Fibroblast of the aortic adventitia (primary cell): ENCODE measurements around the gene PHIP. TPM values are rescaled to one million over a fixed set of nuclear protein-coding genes. Genes with fewer than 3 reads are reported as not detected.

Source experiments
- DNase-seq: peaks from one replicate; pipeline ENCODE4 v3.0.0-alpha.2; 2010; ENCODE audit warnings: low read depth
- H3K4me3 ChIP-seq: 2 replicates; pipeline ENCODE4 v1.5.1; 2011; ENCODE audit warnings: low read depth, mild to moderate bottlenecking, control low read depth, low read length, moderate library complexity
- total RNA-seq: library from RNA; depleted of rRNA; stranded (reverse); fragments of >200 nt; gene quantifications from 2 replicates; pipeline ENCODE4 v1.2.3, GENCODE V29; 2012; ENCODE audit warnings: low replicate concordance
- TF ChIP-seq, protein P1 (sequence below): IDR thresholded peaks from 2 replicates; pipeline ENCODE4 v1.5.1; 2011; ENCODE audit warnings: mild to moderate bottlenecking, low read length, control low read depth, inconsistent platforms; ENCODE audit not compliant: insufficient read depth

PHIP gene
- total RNA-seq, 1 donor = 34.3 TPM

DNA sequence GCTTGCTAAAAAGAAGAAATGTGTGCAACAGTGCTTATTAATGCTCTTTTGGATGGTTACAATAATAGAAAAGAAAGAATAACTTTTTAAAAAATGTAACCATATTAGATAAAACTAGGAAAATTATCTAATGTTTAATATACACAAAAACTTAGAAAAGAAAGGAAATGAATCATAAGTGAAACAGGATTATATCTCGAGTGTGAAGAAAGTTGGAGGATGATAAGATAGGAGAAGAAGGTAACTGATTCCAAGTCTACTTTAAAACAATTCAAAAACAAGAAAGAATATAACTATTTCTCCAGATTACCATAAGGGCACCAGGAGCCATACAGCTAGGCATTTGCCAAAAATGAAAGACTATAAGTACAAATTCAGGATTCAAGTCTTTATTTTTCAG lies 73.0 kb downstream of the PHIP start:
- no peak overlapping the region for H3K4me3 ChIP-seq
- peak; percentile 64 for DNase-seq
- TF ChIP-seq, protein P1, sequence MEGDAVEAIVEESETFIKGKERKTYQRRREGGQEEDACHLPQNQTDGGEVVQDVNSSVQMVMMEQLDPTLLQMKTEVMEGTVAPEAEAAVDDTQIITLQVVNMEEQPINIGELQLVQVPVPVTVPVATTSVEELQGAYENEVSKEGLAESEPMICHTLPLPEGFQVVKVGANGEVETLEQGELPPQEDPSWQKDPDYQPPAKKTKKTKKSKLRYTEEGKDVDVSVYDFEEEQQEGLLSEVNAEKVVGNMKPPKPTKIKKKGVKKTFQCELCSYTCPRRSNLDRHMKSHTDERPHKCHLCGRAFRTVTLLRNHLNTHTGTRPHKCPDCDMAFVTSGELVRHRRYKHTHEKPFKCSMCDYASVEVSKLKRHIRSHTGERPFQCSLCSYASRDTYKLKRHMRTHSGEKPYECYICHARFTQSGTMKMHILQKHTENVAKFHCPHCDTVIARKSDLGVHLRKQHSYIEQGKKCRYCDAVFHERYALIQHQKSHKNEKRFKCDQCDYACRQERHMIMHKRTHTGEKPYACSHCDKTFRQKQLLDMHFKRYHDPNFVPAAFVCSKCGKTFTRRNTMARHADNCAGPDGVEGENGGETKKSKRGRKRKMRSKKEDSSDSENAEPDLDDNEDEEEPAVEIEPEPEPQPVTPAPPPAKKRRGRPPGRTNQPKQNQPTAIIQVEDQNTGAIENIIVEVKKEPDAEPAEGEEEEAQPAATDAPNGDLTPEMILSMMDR = no peak

DNA sequence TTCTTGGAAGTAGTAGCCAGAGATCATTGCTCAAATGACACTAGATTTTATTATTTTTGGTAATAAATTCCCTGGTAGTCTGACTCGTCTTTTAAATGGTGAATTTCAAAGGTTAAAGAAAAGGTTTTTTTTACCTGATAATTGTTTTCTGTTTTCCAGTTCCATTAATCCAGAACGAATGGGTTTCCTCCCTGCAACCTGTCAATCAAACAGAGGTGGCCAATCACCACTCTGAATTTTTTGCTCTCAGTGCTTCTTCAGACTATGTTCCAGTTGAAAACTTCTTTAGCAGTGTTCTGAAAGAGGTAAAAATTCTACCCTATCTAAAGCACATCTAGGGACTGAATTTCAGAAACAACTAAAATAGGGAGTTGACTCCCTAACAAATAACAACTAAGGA lies 73.8 kb downstream of the PHIP start:
- TF ChIP-seq, protein P1 = no peak
- no peak overlapping the region for H3K4me3 ChIP-seq
- no peak for DNase-seq

DNA sequence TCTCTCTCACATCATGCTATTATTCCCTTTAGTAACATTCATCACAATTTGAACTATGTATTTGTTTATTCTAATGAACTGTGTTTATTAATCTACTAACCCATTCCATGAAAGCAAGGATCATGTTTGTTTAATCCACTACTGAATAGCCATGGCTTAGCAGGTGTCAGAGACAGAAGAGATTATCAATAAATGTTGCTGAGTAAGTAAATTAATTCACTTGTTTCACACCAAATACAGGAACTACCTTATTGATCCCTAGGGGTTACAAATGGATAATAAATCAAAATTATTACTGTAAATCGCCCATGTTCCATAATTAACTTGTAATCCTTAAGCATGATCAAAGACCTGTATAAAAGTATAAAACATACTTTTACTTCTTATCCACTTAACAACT lies 76.6 kb downstream of the PHIP start:
- TF ChIP-seq, protein P1 = no peak
- DNase-seq = no peak
- H3K4me3 ChIP-seq = no peak overlapping the region

DNA sequence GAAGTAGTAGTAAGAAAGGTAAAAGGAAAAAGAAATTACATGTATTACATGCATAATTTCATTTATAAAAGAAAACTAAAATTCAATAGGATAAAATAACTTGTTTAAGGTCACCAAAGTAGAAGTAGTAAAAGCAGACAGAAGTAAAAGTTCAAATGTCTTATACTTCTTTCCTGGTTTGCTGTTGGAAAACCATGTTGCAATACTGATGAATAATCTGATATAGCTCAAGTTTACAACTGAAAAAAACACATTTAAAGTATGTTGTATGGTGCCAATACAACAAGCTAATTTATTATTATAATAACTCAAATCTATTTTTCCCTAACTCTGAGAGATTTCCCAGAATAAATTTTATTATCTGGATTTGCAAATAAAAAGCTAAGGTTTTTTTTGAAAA lies 78.3 kb downstream of the PHIP start:
- no peak overlapping the region for H3K4me3 ChIP-seq
- TF ChIP-seq, protein P1 = no peak
- peak; percentile 38 for DNase-seq

DNA sequence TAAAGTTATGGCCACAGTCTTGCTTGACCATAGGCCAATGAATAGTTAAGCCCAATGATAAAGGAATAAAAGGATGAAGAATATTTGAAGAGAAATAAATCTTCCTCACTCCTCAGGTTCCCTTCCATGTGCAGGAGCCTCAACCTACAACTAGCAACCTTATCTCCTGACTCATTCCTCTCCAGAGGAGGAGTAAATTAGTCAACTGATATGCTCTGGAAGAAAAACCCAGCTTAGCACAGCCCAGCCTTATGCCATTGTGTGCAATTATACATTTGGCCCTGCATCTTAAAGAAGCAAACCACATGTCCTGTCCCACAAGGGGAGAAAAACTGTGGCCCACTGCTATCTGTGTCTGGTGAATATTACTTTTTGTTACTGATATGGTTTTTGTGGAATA lies 82.1 kb downstream of the PHIP start:
- TF ChIP-seq, protein P1 = no peak
- no peak overlapping the region for H3K4me3 ChIP-seq
- DNase-seq = peak; percentile 78

DNA sequence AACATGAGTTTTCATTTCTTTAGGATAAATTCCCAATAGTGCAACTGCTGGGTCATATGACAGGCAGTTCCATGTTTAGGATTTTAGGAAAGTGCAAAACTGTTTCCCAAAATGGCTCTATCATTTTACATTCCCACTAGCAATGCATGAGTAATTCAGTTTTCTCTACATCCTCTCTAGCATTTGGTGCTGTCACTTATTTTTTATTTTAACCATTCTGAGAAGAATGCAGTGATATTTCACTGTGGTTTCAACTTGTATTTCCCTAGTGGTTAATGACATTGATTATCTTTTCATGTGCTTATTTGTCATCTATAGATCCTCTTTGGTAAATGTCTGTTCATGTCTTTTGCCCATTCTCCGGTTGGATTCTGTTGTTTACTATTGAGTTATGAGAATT lies 82.7 kb downstream of the PHIP start:
- no peak for DNase-seq
- TF ChIP-seq, protein P1 = no peak
- no peak overlapping the region for H3K4me3 ChIP-seq

DNA sequence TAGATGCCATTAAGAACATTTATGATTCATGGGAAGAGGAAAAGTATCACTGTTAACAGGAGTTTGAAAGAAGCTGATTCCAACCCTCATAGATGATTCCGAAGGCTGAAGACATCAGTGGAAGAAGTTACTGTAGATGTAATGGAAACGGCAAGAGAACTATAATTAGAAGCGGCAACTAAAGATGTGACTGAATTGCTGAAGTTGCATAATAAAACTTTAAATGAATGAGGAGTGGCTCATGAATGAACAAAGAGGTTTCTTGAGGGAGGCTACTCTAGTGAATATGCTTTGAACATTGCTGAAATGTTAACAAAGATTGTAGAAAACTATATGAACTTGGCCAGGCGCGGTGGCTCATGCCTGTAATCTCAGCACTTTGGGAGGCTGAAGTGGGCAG lies 84.1 kb downstream of the PHIP start:
- TF ChIP-seq, protein P1 = no peak

More for the DNA sequence above, 84.1 kb downstream of the PHIP start:
- H3K4me3 ChIP-seq = no peak overlapping the region
- no peak for DNase-seq
